Prostate gland (tissue), 2 donors: ENCODE measurements around the gene RNGTT.
"Not testable (repeated sequence)": the region's sequence is repeated elsewhere in the genome, so short reads cannot be mapped to it uniquely, and the experiment has no call there.

ENCODE experiments used
- CTCF ChIP-seq, 4 experiments: fragments of 200-600 bp in 2 of 4; fragments of 450-650 bp in 2 of 4; sonication (generic) in 2 of 4; IDR thresholded peaks; 1 replicate in 3 of 4; 2 replicates in 1 of 4; pipeline ENCODE4 v1.5.1; 2016 to 2019; ENCODE audit warnings: antibody characterized with exemption in 4 of 4, mild to moderate bottlenecking in 2 of 4, moderate library complexity in 2 of 4
- POLR2A ChIP-seq: fragments of 450-650 bp; IDR thresholded peaks from one replicate; pipeline ENCODE4 v1.6.1; 2016; ENCODE audit warnings: antibody characterized with exemption, mild to moderate bottlenecking

- TF ChIP-seq CTCF (IDR thresholded peaks at IDR 0.05); POLR2A: not testable (repeated sequence)
Measured at GRCh38 chr6:88983129-88983528, 19.7 kb upstream of the RNGTT start.
